ENCODE measurements around the gene AFP. TPM values are rescaled to one million over a fixed set of nuclear protein-coding genes. Genes with fewer than 3 reads are reported as not detected.
A peak's percentile ranks its signal among the peaks of the same experiment; 100 is the strongest.

The AFP gene
- total and polyA plus RNA-seq, 9 donors, result 0.13 to 59.8 (median 0.65) TPM

DNA sequence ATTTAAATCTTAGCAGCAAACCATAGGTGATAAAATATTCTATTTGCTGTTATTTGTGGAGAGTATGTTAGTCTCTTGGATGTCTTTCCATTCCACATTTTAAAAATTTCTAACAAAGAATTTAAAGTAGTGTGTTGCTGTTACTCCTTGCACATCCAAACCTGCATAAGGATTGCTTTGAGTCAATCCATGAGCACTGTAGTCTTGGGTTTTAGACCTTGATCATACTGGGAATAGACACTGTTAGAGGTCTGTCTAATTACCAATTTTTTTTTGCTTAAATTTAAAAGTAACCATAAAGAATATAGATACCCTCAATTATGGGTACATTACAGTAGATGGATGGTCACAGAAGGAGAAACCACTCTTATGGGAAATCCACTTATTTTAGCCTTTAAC lies 1.5 kb downstream of the AFP start:
- no peak for DNase-seq
- no peaks in the 10 kb centered on the region for H3K36me3 ChIP-seq (ENCODE audit: control insufficient read depth, insufficient read depth, low read length)
- H3K27me3 ChIP-seq (ENCODE audit: control insufficient read depth, insufficient read depth, low read length), result no peaks in the 10 kb centered on the region
- H3K27ac ChIP-seq (ENCODE audit: low read length), result no peak overlapping the region
- no peaks in the 10 kb centered on the region for H3K9me3 ChIP-seq (replicated peaks; ENCODE audit: control insufficient read depth, low read depth, low read length)
- no peak overlapping the region for H3K4me3 ChIP-seq (ENCODE audit: low read length)
- H3K4me1 ChIP-seq (ENCODE audit: control insufficient read depth, insufficient read depth, low read length), result no peaks in the 10 kb centered on the region

GRCh38 chr4:73438048-73438447 lies 2.0 kb downstream of the AFP start:
- Histone ChIP-seq H3K36me3 (ENCODE audit: control insufficient read depth, insufficient read depth, low read length) (no peaks in the 10 kb centered on the region), H3K27ac (ENCODE audit: low read length) (no peak overlapping the region), H3K4me3 (ENCODE audit: low read length) (no peak overlapping the region), H3K4me1 (ENCODE audit: control insufficient read depth, insufficient read depth, low read length) (no peaks in the 10 kb centered on the region), H3K9me3 (replicated peaks; ENCODE audit: control insufficient read depth, low read depth, low read length) (no peaks in the 10 kb centered on the region), H3K27me3 (ENCODE audit: control insufficient read depth, insufficient read depth, low read length) (no peaks in the 10 kb centered on the region)
- DNase-seq, result no peak
- no CpG with 5 or more reads among the region's 1 CpG for WGBS (ENCODE audit: insufficient coverage)

DNA sequence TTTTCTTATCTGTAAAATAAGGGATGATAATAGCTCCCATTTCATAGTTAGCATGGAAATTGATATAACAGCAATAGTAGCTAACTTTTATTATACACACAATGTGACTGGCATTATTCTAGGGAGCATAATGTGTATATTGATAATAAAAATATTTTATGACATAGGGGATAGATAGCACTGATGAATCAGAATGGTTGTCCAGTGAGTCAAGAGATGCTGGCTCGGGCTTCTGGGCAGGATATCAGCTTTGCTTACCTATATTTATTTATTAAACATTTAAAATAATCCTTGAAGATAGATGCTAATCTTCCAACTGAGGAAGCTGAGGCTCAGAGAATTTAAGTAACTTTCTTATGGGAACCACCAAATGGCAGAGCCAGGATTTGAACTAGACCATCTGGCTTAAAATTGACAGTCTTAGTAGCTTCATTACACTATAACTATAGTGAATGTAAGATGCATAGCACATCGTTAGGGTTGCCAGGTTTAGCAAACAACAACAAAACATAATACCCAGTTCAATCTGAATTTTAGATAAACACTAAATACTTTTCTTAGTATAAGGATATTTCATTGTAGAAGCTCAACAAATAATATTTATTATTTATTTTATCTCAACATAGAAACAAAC lies 2.7 kb downstream of the AFP start:
- no peaks in the 10 kb centered on the region for H3K9me3 ChIP-seq (replicated peaks; ENCODE audit: control insufficient read depth, low read depth, low read length)
- no peaks in the 10 kb centered on the region for H3K36me3 ChIP-seq (ENCODE audit: control insufficient read depth, insufficient read depth, low read length)
- no peak overlapping the region for H3K4me3 ChIP-seq (ENCODE audit: low read length)
- H3K27ac ChIP-seq (ENCODE audit: low read length), result no peak overlapping the region
- H3K4me1 ChIP-seq (ENCODE audit: control insufficient read depth, insufficient read depth, low read length), result no peaks in the 10 kb centered on the region
- no peak for DNase-seq
- WGBS (ENCODE audit: insufficient coverage), result no CpG with 5 or more reads among the region's 2 CpGs
- H3K27me3 ChIP-seq (ENCODE audit: control insufficient read depth, insufficient read depth, low read length), result no peaks in the 10 kb centered on the region

DNA sequence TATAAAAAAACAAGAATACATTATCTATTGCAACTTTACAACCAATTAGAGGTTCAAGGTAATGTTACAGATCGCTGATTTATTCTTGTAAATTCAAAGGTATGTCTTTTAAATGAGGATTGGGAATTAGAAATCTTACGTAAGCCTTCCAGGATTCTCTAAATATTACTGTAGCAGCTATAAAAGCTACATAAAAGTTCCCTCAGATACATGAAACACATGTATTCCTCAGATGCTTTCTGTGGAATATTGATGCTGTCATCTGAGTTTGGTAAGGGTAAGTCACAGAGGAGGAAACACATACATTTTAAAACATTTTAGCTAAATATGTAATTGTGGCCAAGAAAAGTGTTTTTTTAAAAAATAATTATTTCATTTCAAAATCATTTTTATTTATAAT lies 3.4 kb downstream of the AFP start:
- no peaks in the 10 kb centered on the region for H3K36me3 ChIP-seq (ENCODE audit: control insufficient read depth, insufficient read depth, low read length)
- H3K27ac ChIP-seq (ENCODE audit: low read length), result no peak overlapping the region

DNA sequence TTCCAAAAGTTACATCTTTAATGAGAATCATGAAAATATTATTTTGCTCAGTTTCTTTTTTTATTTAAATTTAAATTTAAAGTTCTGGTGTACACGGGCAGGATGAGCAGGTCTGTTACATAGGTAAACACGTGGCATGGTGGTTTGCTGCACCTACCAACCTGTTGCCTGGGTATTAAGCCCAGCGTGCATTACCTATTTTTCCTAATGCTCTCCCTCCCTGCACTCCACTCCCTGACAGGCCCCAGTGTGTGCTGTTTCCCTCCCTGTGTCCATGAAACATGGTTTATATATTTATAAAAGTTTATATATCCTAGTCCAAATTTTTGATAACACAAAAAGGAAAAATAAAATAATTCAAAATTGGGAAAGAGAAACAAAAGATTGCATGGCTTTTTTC lies 4.0 kb downstream of the AFP start:
- no peaks in the 10 kb centered on the region for H3K36me3 ChIP-seq (ENCODE audit: control insufficient read depth, insufficient read depth, low read length)
- no peak for DNase-seq
- no CpG with 5 or more reads among the region's 3 CpGs for WGBS (ENCODE audit: insufficient coverage)
- no peaks in the 10 kb centered on the region for H3K27me3 ChIP-seq (ENCODE audit: control insufficient read depth, insufficient read depth, low read length)
- no peaks in the 10 kb centered on the region for H3K9me3 ChIP-seq (replicated peaks; ENCODE audit: control insufficient read depth, low read depth, low read length)
- H3K27ac ChIP-seq (ENCODE audit: low read length), result no peak overlapping the region
- no peak overlapping the region for H3K4me3 ChIP-seq (ENCODE audit: low read length)
- no peaks in the 10 kb centered on the region for H3K4me1 ChIP-seq (ENCODE audit: control insufficient read depth, insufficient read depth, low read length)

More for the DNA sequence above, 3.4 kb downstream of the AFP start:
- WGBS (ENCODE audit: insufficient coverage), result no CpG with 5 or more reads among the region's 2 CpGs
- H3K4me1 ChIP-seq (ENCODE audit: control insufficient read depth, insufficient read depth, low read length), result no peaks in the 10 kb centered on the region
- H3K27me3 ChIP-seq (ENCODE audit: control insufficient read depth, insufficient read depth, low read length), result no peaks in the 10 kb centered on the region
- H3K4me3 ChIP-seq (ENCODE audit: low read length), result no peak overlapping the region
- H3K9me3 ChIP-seq (replicated peaks; ENCODE audit: control insufficient read depth, low read depth, low read length), result no peaks in the 10 kb centered on the region
- DNase-seq, result no peak

GRCh38 chr4:73440653-73441052 lies 4.6 kb downstream of the AFP start:
- 90% methylated on average over 2 of the region's 3 CpGs for WGBS (ENCODE audit: insufficient coverage)
- no peak overlapping the region for H3K4me3 ChIP-seq (ENCODE audit: low read length)

GRCh38 chr4:73442275-73442674 lies 6.3 kb downstream of the AFP start:
- Histone ChIP-seq H3K27ac (ENCODE audit: low read length) (no peak overlapping the region), H3K27me3 (ENCODE audit: control insufficient read depth, insufficient read depth, low read length) (no peaks in the 10 kb centered on the region)
- no CpG with 5 or more reads among the region's 5 CpGs for WGBS (ENCODE audit: insufficient coverage)

More at GRCh38 chr4:73440653-73441052, 4.6 kb downstream of the AFP start:
- Histone ChIP-seq H3K36me3 (ENCODE audit: control insufficient read depth, insufficient read depth, low read length) (no peaks in the 10 kb centered on the region), H3K4me1 (ENCODE audit: control insufficient read depth, insufficient read depth, low read length) (no peaks in the 10 kb centered on the region), H3K9me3 (replicated peaks; ENCODE audit: control insufficient read depth, low read depth, low read length) (no peaks in the 10 kb centered on the region), H3K27ac (ENCODE audit: low read length) (no peak overlapping the region), H3K27me3 (ENCODE audit: control insufficient read depth, insufficient read depth, low read length) (no peaks in the 10 kb centered on the region)
- DNase-seq, result no peak

DNA sequence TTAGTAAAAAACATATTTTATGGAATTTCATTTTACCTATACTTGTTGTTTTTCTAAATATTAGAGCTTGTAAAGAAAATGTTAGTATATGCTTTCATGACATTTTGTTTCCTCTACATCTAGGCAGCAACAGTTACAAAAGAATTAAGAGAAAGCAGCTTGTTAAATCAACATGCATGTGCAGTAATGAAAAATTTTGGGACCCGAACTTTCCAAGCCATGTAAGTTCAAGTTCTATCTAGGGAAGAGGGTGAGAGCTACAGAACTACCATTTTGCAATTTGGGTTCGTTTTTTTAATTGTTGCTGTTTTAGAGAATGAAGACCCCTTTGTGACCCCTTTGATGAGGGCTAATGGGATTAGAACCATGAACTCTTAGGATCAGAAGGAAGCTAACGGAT lies 7.2 kb downstream of the AFP start:
- WGBS (ENCODE audit: insufficient coverage), result no CpG with 5 or more reads among the region's 3 CpGs
- H3K27me3 ChIP-seq (ENCODE audit: control insufficient read depth, insufficient read depth, low read length), result no peaks in the 10 kb centered on the region
- H3K4me1 ChIP-seq (ENCODE audit: control insufficient read depth, insufficient read depth, low read length), result no peaks in the 10 kb centered on the region
- no peaks in the 10 kb centered on the region for H3K36me3 ChIP-seq (ENCODE audit: control insufficient read depth, insufficient read depth, low read length)
- H3K27ac ChIP-seq (ENCODE audit: low read length), result no peak overlapping the region
- no peak overlapping the region for H3K4me3 ChIP-seq (ENCODE audit: low read length)
- no peaks in the 10 kb centered on the region for H3K9me3 ChIP-seq (replicated peaks; ENCODE audit: control insufficient read depth, low read depth, low read length)
- no peak for DNase-seq

More at GRCh38 chr4:73442275-73442674, 6.3 kb downstream of the AFP start:
- Histone ChIP-seq H3K4me1 (ENCODE audit: control insufficient read depth, insufficient read depth, low read length) (no peaks in the 10 kb centered on the region), H3K9me3 (replicated peaks; ENCODE audit: control insufficient read depth, low read depth, low read length) (no peaks in the 10 kb centered on the region), H3K36me3 (ENCODE audit: control insufficient read depth, insufficient read depth, low read length) (no peaks in the 10 kb centered on the region), H3K4me3 (ENCODE audit: low read length) (no peak overlapping the region)
- DNase-seq, result no peak

DNA sequence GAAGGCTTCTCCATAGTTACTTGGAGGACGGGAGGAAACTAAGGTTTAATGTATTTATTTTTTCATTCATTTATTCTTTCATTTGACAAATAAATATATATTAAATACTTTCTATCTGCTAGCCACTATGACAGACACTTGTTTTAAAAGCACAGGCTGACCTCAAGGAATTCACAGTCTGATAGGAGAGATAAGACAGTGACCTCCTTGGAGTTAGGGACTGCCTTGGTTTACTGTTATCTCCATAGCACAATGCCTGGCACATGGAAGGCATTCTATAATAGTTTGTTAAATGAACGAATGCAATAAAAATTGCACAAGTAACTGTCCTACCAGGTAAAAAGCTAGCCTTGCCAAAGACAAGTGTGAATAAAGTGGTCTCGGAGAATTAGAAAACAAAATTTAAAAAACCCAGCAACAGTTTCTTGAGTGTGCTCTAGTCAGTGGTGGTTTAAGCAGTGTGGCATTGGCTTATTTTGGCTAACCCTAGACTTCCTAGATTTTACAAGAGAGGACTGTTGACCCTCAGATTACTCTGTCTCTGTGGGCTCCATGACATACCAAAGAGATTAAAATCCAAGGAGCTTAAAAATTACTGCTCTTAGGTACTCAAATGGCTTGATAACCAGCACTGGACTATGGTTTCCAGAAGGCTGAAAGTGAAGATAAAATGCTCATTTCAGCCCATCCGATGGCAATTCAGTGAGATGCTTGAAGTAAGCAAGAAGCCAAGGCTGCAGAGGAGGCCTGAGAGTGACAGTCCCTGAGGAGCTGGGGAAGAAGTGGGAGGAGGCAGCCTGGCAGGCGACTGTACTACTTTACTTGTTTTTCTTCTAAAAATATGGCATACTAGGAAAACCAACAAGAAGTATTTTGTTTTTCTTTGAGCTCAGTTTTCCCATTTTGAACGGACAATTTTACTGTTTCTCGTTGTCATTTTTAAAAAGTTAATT lies 9.6 kb downstream of the AFP start:
- WGBS (ENCODE audit: insufficient coverage), result 29% methylated on average over 1 of the region's 7 CpGs
- no peaks in the 10 kb centered on the region for H3K36me3 ChIP-seq (ENCODE audit: control insufficient read depth, insufficient read depth, low read length)
- H3K9me3 ChIP-seq (replicated peaks; ENCODE audit: control insufficient read depth, low read depth, low read length), result no peaks in the 10 kb centered on the region
- H3K4me1 ChIP-seq (ENCODE audit: control insufficient read depth, insufficient read depth, low read length), result peaks cover 4% of the 10 kb centered on the region
- H3K4me3 ChIP-seq (ENCODE audit: low read length), result no peak overlapping the region
- no peak overlapping the region for H3K27ac ChIP-seq (ENCODE audit: low read length)
- DNase-seq, result no peak
- no peaks in the 10 kb centered on the region for H3K27me3 ChIP-seq (ENCODE audit: control insufficient read depth, insufficient read depth, low read length)

- WGBS (ENCODE audit: insufficient coverage), result no CpG with 5 or more reads among the region's 4 CpGs
- no peaks in the 10 kb centered on the region for H3K9me3 ChIP-seq (replicated peaks; ENCODE audit: control insufficient read depth, low read depth, low read length)
- H3K36me3 ChIP-seq (ENCODE audit: control insufficient read depth, insufficient read depth, low read length), result no peaks in the 10 kb centered on the region
- no peaks in the 10 kb centered on the region for H3K27me3 ChIP-seq (ENCODE audit: control insufficient read depth, insufficient read depth, low read length)
- H3K4me3 ChIP-seq (ENCODE audit: low read length), result no peak overlapping the region
- DNase-seq, result peak; percentile 20
- no peak overlapping the region for H3K27ac ChIP-seq (ENCODE audit: low read length)
- peaks cover 4% of the 10 kb centered on the region for H3K4me1 ChIP-seq (ENCODE audit: control insufficient read depth, insufficient read depth, low read length)
Measured at GRCh38 chr4:73446336-73446938, 10.4 kb downstream of the AFP start.
